LNCAP (cell line): ENCODE data around the gene HDAC10.

Source experiments
- CTCF ChIP-seq: fragments of 450-650 bp; IDR thresholded peaks from 2 replicates; pipeline ENCODE4 v1.5.1; 2017; ENCODE audit warnings: mild to moderate bottlenecking

HDAC10 gene

GRCh38 chr22:50219800-50220602, 31.1 kb downstream of the HDAC10 start:
- no peak for TF ChIP-seq CTCF

- TF ChIP-seq CTCF = no peak
Observed at GRCh38 chr22:50218996-50219727, 31.9 kb downstream of the HDAC10 start.

- TF ChIP-seq CTCF = no peak
Observed at GRCh38 chr22:50218153-50218995, 32.7 kb downstream of the HDAC10 start.

GRCh38 chr22:50217543-50218152, 33.4 kb downstream of the HDAC10 start:
- no peak for TF ChIP-seq CTCF

- no peak for TF ChIP-seq CTCF
Observed at GRCh38 chr22:50216684-50217520, 34.2 kb downstream of the HDAC10 start.

GRCh38 chr22:50216055-50216683, 34.9 kb downstream of the HDAC10 start:
- TF ChIP-seq CTCF = no peak
